ENCODE measurements around the gene GPR176.

- TF ChIP-seq ZNF785 (tag by site-specific recombination; IDR thresholded peaks at IDR 0.05) (no peak), ATF2 (tag by site-specific recombination; IDR thresholded peaks at IDR 0.05; ENCODE audit: low read depth) (no peak), CTCF (tag by site-specific recombination; IDR thresholded peaks at IDR 0.05) (no peak), ZNF292 (tag by site-specific recombination; IDR thresholded peaks at IDR 0.05; ENCODE audit: borderline replicate concordance, low read depth) (no peak)
Observed at GRCh38 chr15:39888243-39888642, 31.8 kb downstream of the GPR176 start.
